Aorta (tissue), 5 donors: ENCODE measurements around the gene HPN. TPM values are rescaled to one million over a fixed set of nuclear protein-coding genes. Genes with fewer than 3 reads are reported as not detected.

Source experiments
- ATAC-seq: fragments of 200-7000 bp; cut with Tn5 transposase; one replicate; pipeline ENCODE4 v1.9.1; 2022; ENCODE audit warnings: moderate library complexity; ENCODE audit not compliant: low FRiP score
- DNase-seq, 2 donors: peaks; one replicate each; pipeline ENCODE4 v3.0.0-alpha.2; 2020
- H3K27ac ChIP-seq, 2 donors: one replicate each; pipeline ENCODE4 v1.5.1; 2013; ENCODE audit warnings: low read length in 2 of 2, mild to moderate bottlenecking in 2 of 2, moderate library complexity in 2 of 2, control low read depth in 1 of 2, inconsistent platforms in 1 of 2, low read depth in 1 of 2
- H3K27me3 ChIP-seq, 2 donors: one replicate each; pipeline ENCODE4 v1.6.1; 2013; ENCODE audit warnings: control low read depth in 1 of 2, low read length in 1 of 2, mild to moderate bottlenecking in 1 of 2, moderate library complexity in 1 of 2; ENCODE audit not compliant: insufficient read depth in 2 of 2, control insufficient read depth in 1 of 2
- H3K36me3 ChIP-seq, 2 donors: one replicate each; pipeline ENCODE4 v1.6.1; 2013; ENCODE audit warnings: control low read depth in 1 of 2, low read length in 1 of 2, mild to moderate bottlenecking in 1 of 2; ENCODE audit not compliant: insufficient read depth in 2 of 2, control insufficient read depth in 1 of 2
- H3K4me1 ChIP-seq, 2 donors: one replicate each; pipeline ENCODE4 v1.6.1; 2013; ENCODE audit warnings: low read length in 2 of 2, control low read depth in 1 of 2, mild to moderate bottlenecking in 1 of 2, moderate library complexity in 1 of 2; ENCODE audit not compliant: insufficient read depth in 2 of 2, control insufficient read depth in 1 of 2
- H3K4me3 ChIP-seq, 2 donors: one replicate each; pipeline ENCODE4 v1.5.1; 2013; ENCODE audit warnings: low read length in 2 of 2, control low read depth in 1 of 2, mild to moderate bottlenecking in 1 of 2
- H3K9me3 ChIP-seq: one replicate; pipeline ENCODE4 v1.6.1; 2013; ENCODE audit warnings: mild to moderate bottlenecking, low read length; ENCODE audit not compliant: control insufficient read depth
- WGBS, 2 donors: extraction: QIAGEN DNeasy Blood & Tissue Kit; methylation state at CpG; one replicate each; pipeline ENCODE4 v1.1.7; 2013; 5-methylcytosine and 5-hydroxymethylcytosine counted together
- intact Hi-C, 2 donors: fragments of 100-400 bp; cut with DNase I; formaldehyde crosslinking; loops; one replicate each; pipeline versions ENCODE4 v1.14.2 to v1.15.0; 2022
- polyA plus RNA-seq, 2 donors: library from polyadenylated mRNA; stranded (reverse); fragments of 200-250 nt; gene quantifications; one replicate each; pipeline ENCODE4 v1.2.3, GENCODE V29; 2013
- total RNA-seq, 2 donors: library from RNA; stranded (reverse); fragmentation: NEBNext Ultra II Directional; extraction: Animal tissue kit (Norgen Biotek cat#: 25700); gene quantifications; one replicate each; pipeline ENCODE4 v1.2.1, GENCODE V29; 2021
- donor health status: healthy with polysubstance abuse.
- donor health status: Bipolar disorder and iron deficiency.
- donor health status: DM: no; HTN: no; CAD: no.
- donor health status: DM: no; HTN: no; CAD: no.
- donor health status: DM: yes; HTN: yes; CAD: no.

The HPN gene
- total and polyA plus RNA-seq, 4 donors: 0.71 to 2.7 TPM; not detected in 2

DNA sequence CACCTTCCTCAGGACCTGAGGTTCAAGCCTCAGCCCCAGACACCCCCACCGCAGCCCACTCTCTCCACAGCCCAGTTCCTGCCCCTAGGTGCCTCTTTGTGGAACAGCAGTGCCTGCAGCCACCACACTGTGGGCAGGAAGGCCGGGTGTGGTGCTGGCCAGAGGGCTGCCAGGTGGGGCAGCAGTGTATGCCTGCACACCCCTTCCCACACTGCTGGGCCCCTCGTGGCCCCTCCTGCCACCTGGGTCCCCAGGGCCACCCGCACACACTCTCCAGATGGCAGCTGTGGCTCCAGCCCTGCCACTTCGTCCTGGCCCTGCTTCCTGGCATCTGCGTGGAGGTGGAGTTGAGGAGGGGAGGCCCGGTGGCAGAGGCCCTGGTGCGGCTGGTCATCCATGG, 35.1 kb downstream of the HPN start:
- DNase-seq (no peak), ATAC-seq (no peak)
- no peaks in the 10 kb centered on the region for H3K4me1 ChIP-seq
- H3K36me3 ChIP-seq: no peaks in the 10 kb centered on the region
- H3K27ac ChIP-seq: no peak overlapping the region
- H3K9me3 ChIP-seq: no peaks in the 10 kb centered on the region
- WGBS, 2 donors: 69 to 73% methylated on average over 8 of the region's 8 CpGs
- H3K4me3 ChIP-seq: no peak overlapping the region
- no peaks in the 10 kb centered on the region for H3K27me3 ChIP-seq
- intact Hi-C loops: no loop called here

DNA sequence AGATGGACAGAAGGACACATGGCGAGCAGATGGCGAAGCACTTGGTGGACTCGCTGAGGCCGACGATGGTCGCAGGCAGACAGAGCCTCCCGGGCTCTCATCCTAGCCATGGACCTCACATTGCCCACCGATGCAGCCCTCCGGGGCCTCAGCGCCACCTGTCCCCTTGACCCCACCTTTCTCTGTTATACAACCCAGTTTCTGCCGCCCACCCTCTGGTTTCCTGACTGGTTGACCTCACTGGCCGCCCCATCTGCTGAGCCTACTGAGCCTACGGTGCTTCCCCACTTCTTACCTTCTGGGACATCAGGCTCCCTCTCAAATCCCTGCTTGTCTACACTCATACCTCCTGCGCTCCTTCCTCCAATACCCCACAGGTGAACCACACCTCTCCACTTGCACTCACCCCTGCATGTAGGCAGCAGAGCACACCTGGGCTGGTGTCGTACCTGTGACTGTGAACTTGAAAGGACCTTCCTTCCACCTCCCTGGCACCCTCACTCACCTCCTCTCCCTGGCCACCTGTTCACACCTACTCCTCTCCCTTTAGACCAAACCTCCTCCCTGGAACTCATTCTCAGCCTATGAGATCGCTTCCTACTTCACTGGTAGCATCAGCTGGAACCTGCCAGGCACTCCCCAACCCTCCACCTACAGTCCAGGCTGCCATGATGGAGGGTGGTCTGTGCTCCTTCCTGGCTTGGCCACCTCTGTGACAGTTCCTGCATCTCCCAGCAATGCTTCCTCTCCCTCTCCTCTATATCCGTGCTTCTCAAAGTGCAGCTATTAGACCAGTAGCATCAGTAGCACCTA, 36.1 kb downstream of the HPN start:
- Histone ChIP-seq H3K27me3 (no peaks in the 10 kb centered on the region), H3K4me1 (no peaks in the 10 kb centered on the region), H3K9me3 (no peaks in the 10 kb centered on the region), H3K27ac (no peak overlapping the region), H3K4me3 (no peak overlapping the region), H3K36me3 (no peaks in the 10 kb centered on the region)
- DNase-seq (no peak), ATAC-seq (no peak)
- intact Hi-C loops: no loop called here
- WGBS, 2 donors: 90% methylated on average over 17 of the region's 17 CpGs

DNA sequence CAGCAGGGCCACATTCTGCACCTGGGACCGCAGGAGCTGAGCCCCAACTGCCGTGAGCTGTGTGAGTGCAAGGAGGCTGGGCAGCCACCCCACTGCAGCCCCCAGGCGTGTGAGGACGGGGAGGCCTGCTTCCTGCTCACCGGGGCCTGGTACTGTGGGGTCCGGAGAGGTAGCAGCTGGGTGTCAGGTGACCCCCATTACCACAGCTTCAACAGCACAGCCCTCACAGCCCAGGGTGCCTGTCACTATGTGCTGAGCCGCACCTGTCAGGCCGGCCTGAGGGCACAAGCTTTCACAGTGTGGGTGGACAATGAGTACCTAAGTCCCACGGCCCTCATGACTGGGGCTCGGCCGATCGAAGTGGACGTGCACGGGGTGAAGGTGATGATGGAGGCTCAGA, 38.3 kb downstream of the HPN start:
- Histone ChIP-seq H3K4me3 (no peak overlapping the region), H3K27me3 (no peaks in the 10 kb centered on the region), H3K27ac (no peak overlapping the region), H3K36me3 (no peaks in the 10 kb centered on the region), H3K4me1 (no peaks in the 10 kb centered on the region), H3K9me3 (no peaks in the 10 kb centered on the region)
- ATAC-seq (no peak), DNase-seq (no peak)
- WGBS, 2 donors: 87 to 89% methylated on average over 14 of the region's 14 CpGs
- intact Hi-C loops: no loop called here

DNA sequence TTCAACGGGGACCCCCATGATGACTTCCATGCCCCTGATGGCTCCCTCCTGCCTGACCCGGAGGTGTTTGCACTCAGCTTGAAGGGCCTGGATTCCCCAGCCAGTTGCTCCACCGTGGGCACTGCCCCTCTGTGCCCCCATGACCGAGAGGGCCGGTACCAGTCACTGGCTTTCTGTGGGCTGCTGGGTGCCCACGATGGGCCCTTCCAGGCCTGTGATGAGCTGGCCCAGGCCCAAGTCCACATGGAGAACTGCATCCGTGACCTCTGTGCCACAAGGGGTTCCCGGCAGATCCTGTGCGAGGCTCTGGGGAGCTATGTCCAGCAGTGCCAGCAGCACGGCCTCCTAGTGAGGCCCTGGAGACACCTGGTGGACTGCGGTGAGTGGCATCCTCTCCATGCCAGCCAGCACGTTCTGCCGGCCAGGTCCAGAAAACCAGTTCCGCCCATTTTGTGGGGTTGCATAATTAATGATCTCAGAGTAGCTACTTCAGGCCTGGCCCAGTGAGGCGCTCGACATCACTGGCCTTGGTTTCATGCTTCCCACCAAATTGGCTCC, 39.2 kb downstream of the HPN start:
- no peaks in the 10 kb centered on the region for H3K36me3 ChIP-seq

DNA sequence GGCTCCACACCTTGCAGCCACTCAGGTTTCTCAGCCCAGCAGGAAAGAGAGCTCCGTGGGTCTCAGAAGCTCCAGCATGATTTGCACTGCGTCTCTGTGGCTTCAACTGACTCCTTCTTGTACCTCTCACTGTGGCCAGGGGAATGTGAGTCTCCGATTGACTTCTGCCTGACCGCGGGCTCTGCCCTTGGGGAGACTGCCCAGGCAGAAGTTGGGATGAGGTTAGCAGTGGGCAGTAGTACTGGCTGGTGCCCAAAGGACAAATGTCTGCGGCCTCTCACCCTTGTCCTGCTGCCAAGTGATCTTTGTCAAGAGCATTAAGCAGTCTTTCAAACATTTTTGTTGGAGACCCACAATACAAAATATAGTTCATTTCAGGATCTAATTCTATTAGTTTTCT, 39.7 kb downstream of the HPN start:
- Histone ChIP-seq H3K4me3 (no peak overlapping the region), H3K9me3 (no peaks in the 10 kb centered on the region), H3K36me3 (no peaks in the 10 kb centered on the region), H3K27ac (no peak overlapping the region), H3K4me1 (no peaks in the 10 kb centered on the region), H3K27me3 (no peaks in the 10 kb centered on the region)
- WGBS, 2 donors: 85 to 88% methylated on average over 6 of the region's 6 CpGs
- DNase-seq (no peak), ATAC-seq (no peak)
- intact Hi-C loops: no loop called here

More for the DNA sequence above, 39.2 kb downstream of the HPN start:
- intact Hi-C loops: no loop called here
- Histone ChIP-seq H3K27me3 (no peaks in the 10 kb centered on the region), H3K4me1 (no peaks in the 10 kb centered on the region), H3K4me3 (no peak overlapping the region), H3K9me3 (no peaks in the 10 kb centered on the region), H3K27ac (no peak overlapping the region)
- DNase-seq (no peak), ATAC-seq (no peak)
- 82 to 84% methylated on average over 16 of the region's 16 CpGs for WGBS, 2 donors

DNA sequence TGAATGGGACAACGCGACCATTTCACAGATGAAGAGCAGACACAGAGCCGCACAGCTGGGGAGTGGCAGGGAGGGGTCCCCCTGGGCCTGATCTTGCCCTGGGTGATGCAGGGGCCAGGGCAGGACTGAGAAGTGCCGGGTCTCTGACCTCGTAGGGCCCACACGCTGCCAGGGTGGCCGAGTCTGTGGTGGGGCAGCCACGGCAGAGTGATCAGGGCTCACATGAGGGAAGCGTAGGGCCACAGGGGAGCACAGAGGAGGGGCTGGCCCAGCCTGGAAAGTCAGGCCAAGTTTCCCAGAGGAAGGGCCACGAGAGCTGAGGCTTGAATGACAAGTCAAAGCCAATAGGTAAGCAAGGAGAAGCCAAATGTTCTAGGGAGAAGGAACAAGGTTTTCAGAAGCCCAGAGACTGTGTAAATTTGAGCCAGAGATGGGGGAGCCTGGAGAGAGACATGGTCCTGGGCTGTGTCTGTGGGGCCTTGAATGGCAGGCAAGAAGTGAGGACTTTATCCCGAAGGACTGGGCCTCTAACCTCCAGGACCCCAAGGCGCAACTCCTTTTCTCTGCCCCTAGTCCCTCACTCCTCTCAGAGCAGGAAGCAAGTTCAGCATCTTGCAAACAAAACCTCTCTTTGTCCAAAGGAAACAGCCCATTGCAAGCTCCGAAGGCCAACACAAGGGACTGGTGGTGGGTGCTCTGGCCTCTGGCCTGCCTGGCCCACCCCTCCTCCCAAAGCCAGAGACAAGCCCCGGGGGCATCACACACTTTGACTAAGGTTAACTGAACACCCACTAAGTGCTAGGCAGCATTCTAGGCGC, 42.4 kb downstream of the HPN start:
- ATAC-seq (no peak), DNase-seq (no peak)
- 80 to 81% methylated on average over 15 of the region's 15 CpGs for WGBS, 2 donors
- intact Hi-C loops: no loop called here
- no peaks in the 10 kb centered on the region for H3K9me3 ChIP-seq
- no peaks in the 10 kb centered on the region for H3K27me3 ChIP-seq
- no peak overlapping the region for H3K4me3 ChIP-seq
- no peaks in the 10 kb centered on the region for H3K4me1 ChIP-seq
- H3K27ac ChIP-seq: no peak overlapping the region
- H3K36me3 ChIP-seq: no peaks in the 10 kb centered on the region

DNA sequence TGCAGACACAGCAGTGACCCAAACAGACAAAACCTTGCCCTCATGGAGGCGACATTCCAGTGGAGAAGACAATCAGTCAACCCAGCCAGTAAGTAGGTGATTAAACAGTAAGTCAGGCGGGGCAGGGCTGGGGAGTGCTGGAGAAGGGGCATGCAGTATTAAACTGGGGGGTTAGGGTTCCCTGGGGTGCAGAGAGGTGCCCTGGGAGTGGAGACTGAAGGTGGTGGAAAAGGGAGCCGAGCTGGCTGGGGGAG, 42.9 kb downstream of the HPN start:
- Histone ChIP-seq H3K4me3 (no peak overlapping the region), H3K27me3 (no peaks in the 10 kb centered on the region), H3K27ac (no peak overlapping the region), H3K36me3 (no peaks in the 10 kb centered on the region), H3K4me1 (no peaks in the 10 kb centered on the region), H3K9me3 (no peaks in the 10 kb centered on the region)
- WGBS, 2 donors: 82 to 89% methylated on average over 3 of the region's 3 CpGs
- ATAC-seq (no peak), DNase-seq (no peak)
- intact Hi-C loops: no loop called here

DNA sequence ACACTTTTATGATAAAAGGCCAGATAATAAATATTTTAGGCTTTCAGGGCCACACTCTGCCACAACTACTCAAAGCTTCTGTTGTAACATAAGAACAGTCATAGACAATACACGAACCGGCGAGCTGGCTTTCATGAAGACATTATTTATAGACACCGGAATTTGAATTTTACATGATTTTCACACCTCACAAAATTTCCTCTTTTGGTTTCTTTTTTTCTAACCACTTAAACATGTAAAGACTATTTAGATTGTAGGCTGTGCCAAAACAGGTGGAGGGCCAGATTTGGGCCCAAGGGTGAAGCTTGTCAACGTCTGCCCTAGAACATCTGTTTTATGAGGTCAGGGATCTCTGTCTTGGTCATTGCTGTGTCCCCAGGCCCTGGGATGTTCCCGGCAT, 44.4 kb downstream of the HPN start:
- WGBS, 2 donors: 75 to 80% methylated on average over 6 of the region's 6 CpGs
- intact Hi-C loops: no loop called here
- DNase-seq: no peak

DNA sequence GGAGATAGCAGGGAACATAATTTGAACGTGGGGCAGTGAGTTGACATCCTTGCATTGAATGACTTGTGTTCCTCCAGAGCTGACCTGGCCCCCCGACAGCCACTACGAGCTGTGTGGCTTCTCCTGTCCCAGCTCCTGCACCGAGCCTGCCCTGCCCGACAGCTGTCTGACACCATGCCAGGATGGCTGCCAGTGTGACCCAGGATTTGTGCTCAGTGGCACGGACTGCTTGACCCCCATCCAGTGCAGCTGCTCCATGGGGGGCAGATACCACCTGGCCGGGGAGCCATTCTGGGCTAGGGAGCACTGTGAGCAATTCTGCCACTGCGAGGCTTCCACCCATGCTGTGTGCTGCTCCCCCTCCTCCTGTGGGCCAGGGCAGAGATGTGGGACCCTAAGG, 44.9 kb downstream of the HPN start:
- DNase-seq: no peak

More for the DNA sequence above, 44.4 kb downstream of the HPN start:
- Histone ChIP-seq H3K4me3 (no peak overlapping the region), H3K27ac (no peak overlapping the region), H3K9me3 (no peaks in the 10 kb centered on the region), H3K36me3 (no peaks in the 10 kb centered on the region), H3K27me3 (no peaks in the 10 kb centered on the region), H3K4me1 (no peaks in the 10 kb centered on the region)
- ATAC-seq: no peak

More for the DNA sequence above, 44.9 kb downstream of the HPN start:
- intact Hi-C loops: no loop called here
- H3K4me1 ChIP-seq: no peaks in the 10 kb centered on the region
- H3K36me3 ChIP-seq: no peaks in the 10 kb centered on the region
- H3K27ac ChIP-seq: no peak overlapping the region
- H3K4me3 ChIP-seq: no peak overlapping the region
- no peak for ATAC-seq
- 72 to 73% methylated on average over 8 of the region's 8 CpGs for WGBS, 2 donors
- no peaks in the 10 kb centered on the region for H3K27me3 ChIP-seq
- no peaks in the 10 kb centered on the region for H3K9me3 ChIP-seq
